HepG2 (cell line): ENCODE measurements around the gene MAPK11.

Experiments used
- ZNF329 ChIP-seq: sonication (generic); formaldehyde crosslinking; IDR thresholded peaks from 2 replicates; pipeline ENCODE4 v1.9.0; 2021; ENCODE audit warnings: low read depth, mild to moderate bottlenecking, missing genetic modification reagents
- TF ChIP-seq, protein P1 (sequence below), 2 experiments: fragments of 450-650 bp in 1 of 2; sonication (generic) in 1 of 2; formaldehyde crosslinking in 1 of 2; IDR thresholded peaks; 2 replicates each; pipeline versions ENCODE4 v1.6.1 to v1.8.0; 2016 to 2022; ENCODE audit warnings: antibody characterized with exemption in 1 of 2, mild to moderate bottlenecking in 1 of 2, missing genetic modification reagents in 1 of 2

DNA sequence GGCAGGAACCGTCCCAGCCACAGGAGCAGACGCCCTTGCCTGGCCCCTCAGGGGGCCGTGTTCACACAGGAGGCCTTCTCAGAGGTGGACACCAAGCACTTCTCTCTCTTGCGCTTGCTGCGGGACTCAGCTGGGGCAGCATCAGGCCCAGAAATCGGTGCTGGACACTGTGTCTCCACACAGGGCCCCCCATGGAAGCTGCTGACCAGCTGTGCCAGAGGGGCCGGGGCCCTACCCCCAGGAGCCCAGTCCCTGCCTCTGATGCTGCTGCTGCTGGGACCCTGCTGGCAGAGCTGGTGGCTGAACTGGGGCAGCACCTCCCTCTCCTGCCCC is 33.3 kb upstream of the MAPK11 start:
- TF ChIP-seq, protein P1, sequence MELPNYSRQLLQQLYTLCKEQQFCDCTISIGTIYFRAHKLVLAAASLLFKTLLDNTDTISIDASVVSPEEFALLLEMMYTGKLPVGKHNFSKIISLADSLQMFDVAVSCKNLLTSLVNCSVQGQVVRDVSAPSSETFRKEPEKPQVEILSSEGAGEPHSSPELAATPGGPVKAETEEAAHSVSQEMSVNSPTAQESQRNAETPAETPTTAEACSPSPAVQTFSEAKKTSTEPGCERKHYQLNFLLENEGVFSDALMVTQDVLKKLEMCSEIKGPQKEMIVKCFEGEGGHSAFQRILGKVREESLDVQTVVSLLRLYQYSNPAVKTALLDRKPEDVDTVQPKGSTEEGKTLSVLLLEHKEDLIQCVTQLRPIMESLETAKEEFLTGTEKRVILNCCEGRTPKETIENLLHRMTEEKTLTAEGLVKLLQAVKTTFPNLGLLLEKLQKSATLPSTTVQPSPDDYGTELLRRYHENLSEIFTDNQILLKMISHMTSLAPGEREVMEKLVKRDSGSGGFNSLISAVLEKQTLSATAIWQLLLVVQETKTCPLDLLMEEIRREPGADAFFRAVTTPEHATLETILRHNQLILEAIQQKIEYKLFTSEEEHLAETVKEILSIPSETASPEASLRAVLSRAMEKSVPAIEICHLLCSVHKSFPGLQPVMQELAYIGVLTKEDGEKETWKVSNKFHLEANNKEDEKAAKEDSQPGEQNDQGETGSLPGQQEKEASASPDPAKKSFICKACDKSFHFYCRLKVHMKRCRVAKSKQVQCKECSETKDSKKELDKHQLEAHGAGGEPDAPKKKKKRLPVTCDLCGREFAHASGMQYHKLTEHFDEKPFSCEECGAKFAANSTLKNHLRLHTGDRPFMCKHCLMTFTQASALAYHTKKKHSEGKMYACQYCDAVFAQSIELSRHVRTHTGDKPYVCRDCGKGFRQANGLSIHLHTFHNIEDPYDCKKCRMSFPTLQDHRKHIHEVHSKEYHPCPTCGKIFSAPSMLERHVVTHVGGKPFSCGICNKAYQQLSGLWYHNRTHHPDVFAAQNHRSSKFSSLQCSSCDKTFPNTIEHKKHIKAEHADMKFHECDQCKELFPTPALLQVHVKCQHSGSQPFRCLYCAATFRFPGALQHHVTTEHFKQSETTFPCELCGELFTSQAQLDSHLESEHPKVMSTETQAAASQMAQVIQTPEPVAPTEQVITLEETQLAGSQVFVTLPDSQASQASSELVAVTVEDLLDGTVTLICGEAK (IDR thresholded peaks at IDR 0.05), result no peak
- TF ChIP-seq, protein P1 (CRISPR knock-in tag; IDR thresholded peaks at IDR 0.05), result no peak
- no peak for TF ChIP-seq ZNF329 (CRISPR knock-in tag)
